Measurements from ENCODE around the gene UMODL1. TPM values are rescaled to one million over a fixed set of nuclear protein-coding genes. Genes with fewer than 3 reads are reported as not detected.

The UMODL1 gene
- total RNA-seq, 3 donors from 2014 or later (not counting 1 experiment from before 2014, with no cell fraction given), result 0.14 to 0.28 TPM; not detected in 1

DNA sequence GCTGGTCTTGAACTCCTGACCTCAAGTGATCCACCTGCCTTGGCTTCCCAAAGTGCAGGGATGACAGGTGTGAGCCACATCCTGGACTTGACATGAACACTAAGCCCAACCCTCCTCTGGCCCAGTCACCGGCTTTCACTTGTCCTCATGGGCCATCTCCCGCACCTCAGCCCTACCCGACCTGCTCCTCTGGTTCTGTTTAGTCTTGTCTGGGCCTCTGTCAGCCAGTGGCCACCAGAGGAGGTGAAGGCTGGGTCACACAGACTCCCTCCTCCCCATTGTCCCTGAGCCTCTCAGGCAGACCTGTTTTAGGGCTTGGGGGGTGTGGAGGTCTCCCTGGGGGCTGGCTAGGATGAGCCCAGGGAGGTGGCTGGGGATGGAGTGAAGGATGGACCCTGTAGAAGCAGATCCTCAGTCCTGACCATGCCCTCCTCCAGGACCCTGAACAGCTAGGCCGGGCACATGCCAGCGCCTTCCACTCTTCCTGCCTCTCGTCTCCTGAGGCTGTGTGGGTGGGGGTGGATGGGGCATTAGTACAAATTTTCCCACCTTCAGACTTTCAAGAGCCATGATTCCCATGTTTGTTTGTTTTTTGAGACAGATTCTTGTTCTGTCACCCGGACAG, 26.1 kb upstream of the UMODL1 start:
- no peaks in the 10 kb centered on the region for H3K4me1 Mint-ChIP-seq
- H3K27ac ChIP-seq (ENCODE audit: low read length), result no peak overlapping the region
- H3K9me3 Mint-ChIP-seq, result no peaks in the 10 kb centered on the region
- no peaks in the 10 kb centered on the region for H3K36me3 ChIP-seq (ENCODE audit: control insufficient read depth, insufficient read depth, low read length)
- TF ChIP-seq CTCF (IDR thresholded peaks at IDR 0.05), result no peak
- no peak overlapping the region for H3K4me3 Mint-ChIP-seq
- intact Hi-C loops (cut with micrococcal nuclease), result no loop called here
- 89% methylated on average over 4 of the region's 7 CpGs for WGBS (ENCODE audit: insufficient coverage)
- no peak overlapping the region for H3K4me3 ChIP-seq (ENCODE audit: low read length)
- ATAC-seq (no peak), DNase-seq (no peak)
- no peaks in the 10 kb centered on the region for H3K9me3 ChIP-seq (ENCODE audit: control insufficient read depth, insufficient read depth, low read length)
- H3K27ac Mint-ChIP-seq, result no peak overlapping the region
- no peaks in the 10 kb centered on the region for H3K27me3 ChIP-seq (ENCODE audit: control insufficient read depth, insufficient read depth, low read length)
- H3K4me1 ChIP-seq (ENCODE audit: control insufficient read depth, insufficient read depth, low read length), result no peaks in the 10 kb centered on the region
- H3K27me3 Mint-ChIP-seq (ENCODE audit: low read depth in 2 of 2), result peaks cover 8 to 10% of the 10 kb centered on the region in 2 donors
- no peaks in the 10 kb centered on the region for H3K36me3 Mint-ChIP-seq

DNA sequence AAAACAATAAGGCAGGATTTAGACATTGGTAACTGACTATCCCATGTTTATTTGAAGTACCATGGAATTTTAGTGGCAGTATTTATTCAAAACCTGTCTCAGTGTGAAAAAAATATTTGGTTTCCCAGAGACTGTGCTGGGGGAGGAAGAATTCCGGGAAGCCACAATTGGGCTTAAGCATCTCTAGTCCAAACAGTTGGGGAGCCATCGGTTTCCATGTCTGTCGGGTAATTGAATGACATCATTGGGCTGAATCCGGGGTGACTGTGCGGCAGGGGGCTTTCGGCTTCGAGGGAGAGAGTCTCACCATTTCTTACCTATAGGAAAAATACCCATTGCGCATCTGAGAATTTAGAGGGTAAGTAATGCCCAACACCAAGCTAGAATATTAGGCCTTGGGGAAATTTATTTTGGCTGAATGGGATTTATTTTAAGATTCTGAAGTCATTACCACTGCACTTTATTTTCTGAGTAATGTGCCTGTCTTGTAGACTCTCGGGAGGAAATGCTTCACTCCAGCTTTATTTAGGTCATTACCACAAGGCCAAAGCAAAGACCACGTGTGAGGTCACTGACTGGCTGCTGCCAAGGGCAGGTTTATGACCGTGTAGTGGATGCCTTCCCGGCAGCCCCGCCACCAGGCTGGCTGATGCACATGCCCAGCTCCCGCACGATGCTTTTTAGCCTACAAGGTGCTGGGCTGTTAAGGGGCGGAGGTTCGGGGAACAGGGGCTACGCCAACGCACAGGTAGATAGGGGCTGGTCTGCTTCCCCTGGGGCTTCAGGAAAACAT, 23.1 kb upstream of the UMODL1 start:
- Mint-ChIP-seq H3K9me3 (no peaks in the 10 kb centered on the region), H3K4me1 (peaks cover 0 to 6% of the 10 kb centered on the region in 2 donors), H3K4me3 (no peak overlapping the region), H3K27ac (no peak overlapping the region), H3K36me3 (no peaks in the 10 kb centered on the region), H3K27me3 (ENCODE audit: low read depth in 2 of 2) (peaks cover 20 to 33% of the 10 kb centered on the region in 2 donors)
- peaks cover 7% of the 10 kb centered on the region for H3K4me1 ChIP-seq (ENCODE audit: control insufficient read depth, insufficient read depth, low read length)
- H3K27ac ChIP-seq (ENCODE audit: low read length), result no peak overlapping the region
- no peaks in the 10 kb centered on the region for H3K27me3 ChIP-seq (ENCODE audit: control insufficient read depth, insufficient read depth, low read length)
- H3K4me3 ChIP-seq (ENCODE audit: low read length), result no peak overlapping the region
- WGBS (ENCODE audit: insufficient coverage), result 67% methylated on average over 14 of the region's 19 CpGs
- DNase-seq (no peak), ATAC-seq (no peak)
- intact Hi-C loops (cut with micrococcal nuclease), result no loop called here
- no peak for TF ChIP-seq CTCF (IDR thresholded peaks at IDR 0.05)
- H3K36me3 ChIP-seq (ENCODE audit: control insufficient read depth, insufficient read depth, low read length), result no peaks in the 10 kb centered on the region
- H3K9me3 ChIP-seq (ENCODE audit: control insufficient read depth, insufficient read depth, low read length), result no peaks in the 10 kb centered on the region

DNA sequence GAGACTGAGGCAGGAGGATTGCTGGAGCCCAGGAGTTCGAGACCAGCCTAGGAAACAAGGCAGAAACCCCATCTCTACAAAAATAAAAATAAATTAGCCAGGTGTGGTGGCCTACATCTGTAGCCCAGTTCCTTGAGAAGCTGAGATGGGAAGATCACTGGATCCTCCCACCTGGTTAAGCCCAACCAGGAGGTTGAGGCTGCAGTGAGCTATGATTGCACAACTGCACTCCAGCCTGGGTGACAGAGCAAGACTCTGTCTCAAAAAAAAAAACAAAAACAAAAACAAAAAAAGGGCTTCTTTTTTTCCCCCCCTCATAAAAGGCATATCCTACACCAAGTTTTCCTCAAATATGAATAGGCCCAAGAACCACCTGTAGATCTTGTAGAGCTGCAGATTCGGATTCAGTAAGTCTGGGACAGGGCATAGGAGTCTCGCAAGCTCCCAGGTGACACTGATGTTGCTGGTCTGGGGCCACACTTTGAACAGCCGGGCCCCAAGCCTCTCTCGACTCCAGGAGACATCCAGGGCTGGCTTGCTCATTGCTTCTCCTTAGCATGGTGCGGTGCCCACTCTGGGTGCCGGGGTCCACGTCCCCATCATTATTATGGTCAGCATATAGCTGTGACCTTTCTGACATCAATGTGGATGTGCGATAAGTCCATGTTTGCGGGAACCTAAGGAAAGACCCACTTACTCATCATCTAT, 22.1 kb upstream of the UMODL1 start:
- H3K27me3 Mint-ChIP-seq (ENCODE audit: low read depth in 2 of 2), result peaks cover 21 to 40% of the 10 kb centered on the region in 2 donors
- peaks cover 0 to 6% of the 10 kb centered on the region in 2 donors for H3K4me1 Mint-ChIP-seq
- no peak for TF ChIP-seq CTCF (IDR thresholded peaks at IDR 0.05)
- no peaks in the 10 kb centered on the region for H3K36me3 Mint-ChIP-seq
- H3K27me3 ChIP-seq (ENCODE audit: control insufficient read depth, insufficient read depth, low read length), result no peaks in the 10 kb centered on the region
- DNase-seq (no peak), ATAC-seq (no peak)
- no peak overlapping the region for H3K27ac ChIP-seq (ENCODE audit: low read length)
- peaks cover 7% of the 10 kb centered on the region for H3K4me1 ChIP-seq (ENCODE audit: control insufficient read depth, insufficient read depth, low read length)
- no peak overlapping the region for H3K4me3 ChIP-seq (ENCODE audit: low read length)
- 92% methylated on average over 9 of the region's 10 CpGs for WGBS (ENCODE audit: insufficient coverage)
- H3K36me3 ChIP-seq (ENCODE audit: control insufficient read depth, insufficient read depth, low read length), result no peaks in the 10 kb centered on the region
- no peak overlapping the region for H3K27ac Mint-ChIP-seq
- H3K9me3 Mint-ChIP-seq, result no peaks in the 10 kb centered on the region
- no peak overlapping the region for H3K4me3 Mint-ChIP-seq
- intact Hi-C loops (cut with micrococcal nuclease), result no loop called here
- no peaks in the 10 kb centered on the region for H3K9me3 ChIP-seq (ENCODE audit: control insufficient read depth, insufficient read depth, low read length)
